ENCODE measurements around the gene CUEDC1.

DNA sequence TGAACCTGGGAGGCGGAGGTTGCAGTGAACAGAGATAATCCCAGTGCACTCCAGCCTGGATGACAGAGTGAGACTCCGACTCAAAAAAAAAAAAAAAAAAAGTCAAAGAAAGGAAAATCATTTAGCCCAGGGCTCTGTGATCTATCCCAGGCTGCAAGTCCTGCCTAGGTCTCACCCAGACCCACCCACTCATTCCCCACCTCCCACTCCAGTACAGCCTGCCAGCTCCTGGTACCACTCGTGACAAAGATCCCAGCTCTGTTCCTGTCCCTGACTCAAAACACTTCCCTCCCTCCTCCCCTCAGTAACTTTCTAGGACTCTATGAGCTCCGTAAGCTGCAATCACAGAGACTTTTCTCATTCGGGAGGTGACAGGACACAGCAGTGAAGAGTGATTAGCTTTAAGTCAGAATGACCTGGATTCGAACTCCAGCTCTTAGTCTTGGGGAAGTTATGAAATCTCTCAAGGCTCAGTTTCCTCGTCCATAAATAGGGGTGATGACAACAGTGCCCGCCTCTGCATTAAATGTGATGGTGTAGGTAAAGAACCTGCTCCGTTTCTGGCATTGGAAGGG is 77.3 kb downstream of the CUEDC1 start:
- TF ChIP-seq, protein P1, sequence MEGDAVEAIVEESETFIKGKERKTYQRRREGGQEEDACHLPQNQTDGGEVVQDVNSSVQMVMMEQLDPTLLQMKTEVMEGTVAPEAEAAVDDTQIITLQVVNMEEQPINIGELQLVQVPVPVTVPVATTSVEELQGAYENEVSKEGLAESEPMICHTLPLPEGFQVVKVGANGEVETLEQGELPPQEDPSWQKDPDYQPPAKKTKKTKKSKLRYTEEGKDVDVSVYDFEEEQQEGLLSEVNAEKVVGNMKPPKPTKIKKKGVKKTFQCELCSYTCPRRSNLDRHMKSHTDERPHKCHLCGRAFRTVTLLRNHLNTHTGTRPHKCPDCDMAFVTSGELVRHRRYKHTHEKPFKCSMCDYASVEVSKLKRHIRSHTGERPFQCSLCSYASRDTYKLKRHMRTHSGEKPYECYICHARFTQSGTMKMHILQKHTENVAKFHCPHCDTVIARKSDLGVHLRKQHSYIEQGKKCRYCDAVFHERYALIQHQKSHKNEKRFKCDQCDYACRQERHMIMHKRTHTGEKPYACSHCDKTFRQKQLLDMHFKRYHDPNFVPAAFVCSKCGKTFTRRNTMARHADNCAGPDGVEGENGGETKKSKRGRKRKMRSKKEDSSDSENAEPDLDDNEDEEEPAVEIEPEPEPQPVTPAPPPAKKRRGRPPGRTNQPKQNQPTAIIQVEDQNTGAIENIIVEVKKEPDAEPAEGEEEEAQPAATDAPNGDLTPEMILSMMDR (IDR thresholded peaks at IDR 0.05) = no peak
- no peak for TF ChIP-seq POLR2A (IDR thresholded peaks at IDR 0.05)
